ENCODE results near the gene TMEM223. TPM values are rescaled to one million over a fixed set of nuclear protein-coding genes. Genes with fewer than 3 reads are reported as not detected.

Gene TMEM223
- total RNA-seq, 1 donor from 2014 or later, result 13.0 TPM

DNA sequence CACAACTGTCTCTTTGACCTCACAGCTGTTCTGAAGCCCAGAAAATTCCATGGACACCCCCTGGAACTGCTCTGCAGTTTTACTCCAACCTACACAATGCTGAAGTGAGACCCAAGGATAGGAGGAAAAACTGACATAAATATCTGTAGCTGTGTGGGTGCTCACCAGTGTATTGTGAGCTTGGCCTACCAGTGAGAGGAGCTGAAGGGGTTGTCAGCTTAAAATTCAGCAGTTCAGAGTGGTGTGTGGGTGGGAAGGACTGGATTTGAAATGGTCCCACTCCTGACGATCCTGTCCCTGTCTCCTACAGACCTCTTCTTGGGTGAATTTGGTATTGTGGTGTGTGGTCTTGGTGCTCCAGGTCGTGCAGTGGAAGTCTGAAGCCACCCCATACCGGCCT lies 2.2 kb downstream of the TMEM223 start:
- Mint-ChIP-seq H3K9me3 (no peaks in the 10 kb centered on the region), H3K27ac (peak overlapping the region; percentile 56), H3K36me3 (ENCODE audit: low read depth) (peaks cover 51% of the 10 kb centered on the region), H3K4me3 (peak overlapping the region; percentile 92), H3K4me1 (peaks cover 48% of the 10 kb centered on the region), H3K27me3 (no peaks in the 10 kb centered on the region)
- intact Hi-C loops (cut with micrococcal nuclease), result no loop called here
- ATAC-seq (ENCODE audit: low read depth), result no peak
- ChIA-PET POLR2A (interaction anchor here (0.5 to 8.8 kb wide), 15 partner anchors 12 to 1989 kb away, joined by 3 to 308 read pairs (median 5); partner anchors contain the start of genes C11orf98, CSKMT, NXF1 and POLR2G), CTCF (no interaction called here)
- TF ChIP-seq, protein P1, sequence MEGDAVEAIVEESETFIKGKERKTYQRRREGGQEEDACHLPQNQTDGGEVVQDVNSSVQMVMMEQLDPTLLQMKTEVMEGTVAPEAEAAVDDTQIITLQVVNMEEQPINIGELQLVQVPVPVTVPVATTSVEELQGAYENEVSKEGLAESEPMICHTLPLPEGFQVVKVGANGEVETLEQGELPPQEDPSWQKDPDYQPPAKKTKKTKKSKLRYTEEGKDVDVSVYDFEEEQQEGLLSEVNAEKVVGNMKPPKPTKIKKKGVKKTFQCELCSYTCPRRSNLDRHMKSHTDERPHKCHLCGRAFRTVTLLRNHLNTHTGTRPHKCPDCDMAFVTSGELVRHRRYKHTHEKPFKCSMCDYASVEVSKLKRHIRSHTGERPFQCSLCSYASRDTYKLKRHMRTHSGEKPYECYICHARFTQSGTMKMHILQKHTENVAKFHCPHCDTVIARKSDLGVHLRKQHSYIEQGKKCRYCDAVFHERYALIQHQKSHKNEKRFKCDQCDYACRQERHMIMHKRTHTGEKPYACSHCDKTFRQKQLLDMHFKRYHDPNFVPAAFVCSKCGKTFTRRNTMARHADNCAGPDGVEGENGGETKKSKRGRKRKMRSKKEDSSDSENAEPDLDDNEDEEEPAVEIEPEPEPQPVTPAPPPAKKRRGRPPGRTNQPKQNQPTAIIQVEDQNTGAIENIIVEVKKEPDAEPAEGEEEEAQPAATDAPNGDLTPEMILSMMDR (IDR thresholded peaks at IDR 0.05), result no peak
- DNase-seq, result no peak

DNA sequence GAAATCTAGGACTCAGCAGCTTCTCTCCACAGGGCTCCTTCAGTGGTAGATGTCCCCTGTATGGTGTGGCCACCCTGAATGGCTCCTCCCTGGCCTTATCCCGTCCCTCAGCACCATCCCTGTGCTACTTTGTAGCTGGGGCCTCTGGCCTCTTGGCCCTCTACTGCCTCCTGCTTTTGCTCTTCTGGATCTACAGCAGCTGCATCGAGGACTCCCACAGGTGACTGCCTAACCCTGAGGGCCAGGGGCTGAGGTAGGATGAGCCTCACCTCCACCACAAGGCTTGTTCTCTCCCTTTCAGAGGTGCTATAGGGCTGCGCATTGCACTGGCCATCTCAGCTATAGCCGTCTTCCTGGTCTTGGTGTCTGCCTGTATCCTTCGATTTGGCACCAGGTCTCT lies 2.8 kb downstream of the TMEM223 start:
- H3K27me3 Mint-ChIP-seq, result no peaks in the 10 kb centered on the region
- peaks cover 45% of the 10 kb centered on the region for H3K36me3 Mint-ChIP-seq (ENCODE audit: low read depth)
- ChIA-PET POLR2A (interaction anchor here (1.0 to 8.8 kb wide), 16 partner anchors 12 to 197 kb away, joined by 4 to 308 read pairs (median 6); partner anchors contain the start of genes C11orf98, CSKMT, LBHD1 and NXF1), CTCF (no interaction called here)
- TF ChIP-seq, protein P1 (IDR thresholded peaks at IDR 0.05), result no peak
- H3K9me3 Mint-ChIP-seq, result no peaks in the 10 kb centered on the region
- ATAC-seq (ENCODE audit: low read depth) (no peak), DNase-seq (no peak)
- peaks cover 48% of the 10 kb centered on the region for H3K4me1 Mint-ChIP-seq
- H3K4me3 Mint-ChIP-seq, result peak overlapping the region; percentile 92
- intact Hi-C loops (cut with micrococcal nuclease), result no loop called here
- peak overlapping the region; percentile 43 for H3K27ac Mint-ChIP-seq

DNA sequence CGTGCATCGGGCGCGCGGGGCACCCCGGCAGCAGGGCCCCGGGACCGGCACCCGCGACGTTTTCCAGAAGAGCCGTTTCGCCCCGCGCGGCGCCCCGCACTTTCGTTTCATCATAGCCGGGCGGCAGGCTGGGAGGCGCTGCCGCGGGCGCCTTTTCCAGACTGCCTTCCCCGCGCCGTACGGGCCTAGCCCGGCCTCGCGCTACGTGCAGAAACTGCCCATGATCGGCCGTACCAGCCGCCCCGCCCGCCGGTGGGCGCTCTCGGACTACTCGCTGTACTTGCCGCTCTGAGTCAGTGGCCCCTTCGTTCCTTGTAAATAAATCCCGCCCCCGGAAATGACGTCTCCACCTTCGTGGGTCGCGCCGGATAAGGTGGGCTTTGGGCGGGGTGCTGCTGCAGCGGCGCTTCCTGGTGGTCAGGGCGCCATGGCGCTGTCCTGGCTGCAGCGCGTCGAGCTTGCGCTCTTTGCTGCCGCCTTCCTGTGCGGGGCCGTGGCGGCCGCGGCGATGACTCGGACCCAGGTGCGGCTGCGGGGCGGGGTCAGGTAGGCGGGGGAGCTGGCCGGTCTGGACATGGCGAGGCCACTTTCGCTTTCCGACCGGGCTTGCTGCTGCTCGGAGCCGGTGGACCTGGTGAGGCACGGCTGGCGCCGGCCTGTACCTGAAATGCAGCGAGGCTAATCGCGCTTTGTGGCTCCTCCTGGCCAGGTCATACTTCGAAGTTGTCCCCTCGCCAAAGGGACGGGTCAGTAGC lies 4.6 kb downstream of the TMEM223 start, which contains the start of gene TMEM179B:
Gene TMEM179B (plus strand): TSS at position 398 of the 755 bp plus-strand sequence. CDS start 30 bp downstream, at position 428.
- POLR2A ChIA-PET, result interaction anchor here (0.5 to 8.8 kb wide), 44 partner anchors 9 to 1436 kb away, joined by 3 to 308 read pairs (median 6); partner anchors contain the start of genes BSCL2, C11orf98, CSKMT and EEF1G
- H3K27me3 Mint-ChIP-seq, result no peaks in the 10 kb centered on the region
- H3K36me3 Mint-ChIP-seq (ENCODE audit: low read depth), result peaks cover 49% of the 10 kb centered on the region

DNA sequence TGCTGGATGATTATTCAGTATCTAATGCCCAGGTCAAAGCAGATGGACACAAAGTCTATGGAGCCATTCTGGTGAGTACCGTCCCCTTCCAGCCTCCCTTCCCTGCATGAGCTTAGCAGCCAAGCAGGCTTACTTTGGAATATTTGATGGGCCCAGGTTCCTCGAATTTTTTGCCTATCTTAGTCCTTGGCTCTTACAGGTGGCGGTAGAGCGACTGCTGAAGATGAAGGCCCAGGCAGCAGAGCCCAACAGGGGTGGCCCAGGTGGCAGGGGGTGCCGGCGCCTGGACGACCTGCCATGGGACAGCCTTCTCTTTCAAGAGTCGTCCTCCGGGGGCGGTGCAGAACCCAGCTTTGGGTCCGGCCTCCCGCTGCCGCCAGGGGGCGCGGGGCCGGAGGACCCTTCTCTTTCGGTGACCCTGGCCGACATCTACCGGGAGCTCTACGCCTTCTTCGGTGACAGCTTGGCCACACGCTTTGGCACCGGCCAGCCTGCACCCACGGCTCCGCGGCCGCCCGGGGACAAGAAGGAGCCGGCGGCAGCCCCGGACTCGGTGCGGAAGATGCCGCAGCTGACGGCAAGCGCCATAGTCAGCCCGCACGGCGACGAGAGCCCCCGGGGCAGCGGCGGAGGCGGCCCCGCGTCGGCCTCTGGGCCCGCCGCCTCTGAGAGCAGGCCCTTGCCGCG lies 5.3 kb downstream of the TMEM223 start:
- intact Hi-C loops (cut with micrococcal nuclease), result loop anchor here (1.0 to 2.0 kb wide), 12 partner anchors 15 to 122 kb away; partner anchors contain the start of genes C11orf98, CSKMT, HNRNPUL2 and NXF1
- peak overlapping the region; percentile 87 for H3K4me3 Mint-ChIP-seq
- H3K36me3 Mint-ChIP-seq (ENCODE audit: low read depth), result peaks cover 49% of the 10 kb centered on the region
- peaks cover 39% of the 10 kb centered on the region for H3K4me1 Mint-ChIP-seq
- TF ChIP-seq, protein P1 (IDR thresholded peaks at IDR 0.05), result peak; percentile 82
- DNase-seq, result peak; percentile 85
- ATAC-seq (ENCODE audit: low read depth), result peak; percentile 72
- CTCF ChIA-PET, result interaction anchor here (0.6 to 4.8 kb wide), 27 partner anchors 9 to 746 kb away, joined by 3 to 66 read pairs (median 5); partner anchors contain the start of genes C11orf98, CSKMT, GANAB and HNRNPUL2
- H3K27me3 Mint-ChIP-seq, result no peaks in the 10 kb centered on the region
- H3K27ac Mint-ChIP-seq, result peak overlapping the region; percentile 88
- POLR2A ChIA-PET, result interaction anchor here (0.5 to 8.8 kb wide), 41 partner anchors 9 to 951 kb away, joined by 3 to 308 read pairs (median 6); partner anchors contain the start of genes BSCL2, C11orf98, CSKMT and EEF1G
- no peaks in the 10 kb centered on the region for H3K9me3 Mint-ChIP-seq

More for the DNA sequence above, 4.6 kb downstream of the TMEM223 start, which contains the start of gene TMEM179B:
- intact Hi-C loops (cut with micrococcal nuclease), result loop anchor here (1.0 to 2.0 kb wide), 10 partner anchors 16 to 122 kb away; partner anchors contain the start of genes C11orf98, CSKMT, HNRNPUL2 and NXF1
- Mint-ChIP-seq H3K4me1 (peaks cover 42% of the 10 kb centered on the region), H3K27ac (peak within 1 kb of the TSS; percentile 89), H3K9me3 (no peaks in the 10 kb centered on the region), H3K4me3 (peak within 1 kb of the TSS; percentile 92)
- CTCF ChIA-PET, result interaction anchor here (0.6 to 4.8 kb wide), 24 partner anchors 8 to 746 kb away, joined by 3 to 66 read pairs (median 7); partner anchors contain the start of genes GANAB, HNRNPUL2, NXF1 and POLR2G
- peak; percentile 71 for ATAC-seq (ENCODE audit: low read depth)
- TF ChIP-seq, protein P1 (IDR thresholded peaks at IDR 0.05), result peak; percentile 66
- DNase-seq, result peak; percentile 87

Measured in activated B cell treated with CpG ODN at 0.5 μM for 24 hours (primary cell).